GDM1 (cell line): ENCODE results near the gene TBC1D21.

ENCODE experiments used
- DNase-seq: peaks from one replicate; lab custom pipeline; 2025; lab: John Stamatoyannopoulos, UW

Gene TBC1D21

DNA sequence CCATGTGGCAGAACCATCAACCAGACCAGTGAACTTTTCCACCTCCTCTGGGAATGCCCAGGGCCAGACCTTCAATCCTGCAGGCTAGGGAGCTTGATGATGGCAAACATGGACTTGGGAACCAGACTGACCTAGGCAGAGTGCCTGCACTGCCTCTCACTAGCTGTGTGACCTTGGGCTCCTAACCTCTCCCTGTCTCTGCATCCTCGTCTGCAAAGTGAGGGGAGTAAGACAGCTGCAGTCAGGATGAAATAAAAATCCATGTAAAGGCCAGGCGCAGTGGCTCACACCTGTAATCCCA lies 35.4 kb downstream of the TBC1D21 start:
- no peak for DNase-seq

DNA sequence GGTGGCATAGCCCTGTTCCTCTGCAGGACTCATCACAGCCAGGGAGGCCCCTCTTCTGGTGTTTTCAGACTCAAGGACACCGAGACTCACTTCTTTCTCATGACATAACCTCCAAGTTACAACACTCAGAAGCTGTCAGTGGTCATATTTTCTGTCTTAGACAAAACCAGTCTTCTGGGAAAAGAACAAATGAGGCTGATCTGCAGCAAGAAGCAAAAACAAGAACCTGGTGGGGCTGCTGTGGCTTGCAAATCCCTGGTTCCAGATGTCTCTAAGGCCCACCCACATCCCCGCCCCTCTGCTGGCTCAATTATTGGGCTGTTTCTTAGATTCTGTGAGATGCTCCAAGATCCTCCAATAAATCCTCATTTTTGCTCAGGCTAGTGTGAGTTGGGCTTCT lies 36.3 kb downstream of the TBC1D21 start:
- no peak for DNase-seq

- no peak for DNase-seq
Measured at GRCh38 chr15:73910522-73911303, 37.3 kb downstream of the TBC1D21 start.

DNA sequence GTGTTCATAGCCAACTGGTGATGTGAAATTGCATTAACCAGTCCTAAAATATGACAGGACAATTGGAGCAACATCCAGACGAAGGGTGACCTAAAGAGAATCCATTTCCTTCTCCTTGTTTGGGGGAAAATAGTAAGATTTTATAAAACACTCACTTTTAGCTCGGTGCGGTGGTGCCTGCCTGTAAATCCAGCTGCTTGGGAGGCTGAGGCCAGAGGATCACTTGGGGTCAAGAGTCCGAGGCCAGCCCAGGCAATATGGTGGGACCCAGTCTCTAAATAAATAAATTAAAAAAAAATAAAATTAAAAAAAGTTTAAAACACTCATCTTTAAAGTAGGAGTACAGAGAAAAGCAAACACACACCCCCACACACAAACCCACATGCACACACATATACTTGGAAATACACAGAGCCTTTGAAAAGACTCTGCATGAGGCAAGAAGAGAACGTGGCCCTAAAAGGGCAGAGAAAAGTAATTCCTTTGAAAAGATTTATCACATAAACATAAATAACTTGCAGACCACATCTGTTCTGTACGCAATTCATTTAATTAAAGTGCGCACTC lies 38.7 kb downstream of the TBC1D21 start:
- no peak for DNase-seq

DNA sequence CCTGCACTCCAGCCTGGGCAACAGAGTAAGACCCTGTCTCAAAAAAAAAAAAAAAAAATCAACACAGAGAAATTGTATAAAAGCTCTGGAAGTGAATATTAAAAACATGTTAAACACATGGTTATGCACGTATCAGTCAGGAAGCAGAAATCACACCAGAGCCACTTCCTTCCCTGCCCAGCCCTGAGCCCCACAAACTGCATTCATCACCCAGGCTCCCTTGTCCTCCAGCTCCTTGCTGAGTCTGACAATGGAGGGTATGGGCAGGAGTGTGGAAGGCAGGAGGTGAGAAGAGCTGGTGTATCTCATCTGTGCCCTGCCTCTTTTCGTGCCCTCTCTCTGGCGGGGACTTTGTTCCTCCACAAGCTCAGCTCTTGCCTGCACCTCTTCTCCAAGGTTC lies 40.8 kb downstream of the TBC1D21 start:
- peak; percentile 62 for DNase-seq

DNA sequence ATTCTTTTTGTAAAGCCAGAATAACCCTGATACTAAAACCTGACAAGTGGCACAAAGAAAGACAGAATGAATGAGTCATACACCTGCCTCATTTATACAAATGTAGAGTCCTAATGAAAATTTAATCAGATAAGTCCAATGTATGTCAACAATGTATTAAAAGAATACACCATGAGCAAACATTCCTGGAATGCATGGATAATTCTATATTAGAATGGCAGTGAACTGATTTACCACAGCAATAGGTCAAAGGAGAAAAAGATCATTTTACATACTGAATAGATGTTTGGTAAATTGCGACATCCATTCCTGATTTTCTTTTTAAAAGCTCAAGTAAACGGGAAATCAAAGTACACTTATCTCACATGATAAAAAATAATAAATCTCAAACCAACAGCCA lies 41.7 kb downstream of the TBC1D21 start:
- DNase-seq: no peak

DNA sequence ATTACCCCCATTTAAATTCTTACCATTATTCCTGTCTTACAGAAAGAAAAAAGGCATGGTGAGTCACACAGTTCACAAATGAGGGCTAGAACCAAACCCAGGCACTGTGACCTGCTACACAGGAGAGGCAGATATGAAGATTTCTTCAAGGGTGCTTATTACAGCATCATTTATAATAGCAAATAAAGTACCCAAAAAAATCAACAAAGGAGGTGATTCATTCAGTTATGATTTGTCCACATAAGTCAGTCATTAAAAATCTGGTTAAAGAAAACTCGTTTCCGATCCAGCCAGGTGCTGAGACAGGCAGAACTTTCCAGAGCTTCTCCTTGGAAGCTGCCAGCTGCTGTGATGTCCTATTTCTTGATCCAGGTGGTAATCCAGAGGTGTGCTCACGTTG lies 45.4 kb downstream of the TBC1D21 start:
- DNase-seq: no peak

DNA sequence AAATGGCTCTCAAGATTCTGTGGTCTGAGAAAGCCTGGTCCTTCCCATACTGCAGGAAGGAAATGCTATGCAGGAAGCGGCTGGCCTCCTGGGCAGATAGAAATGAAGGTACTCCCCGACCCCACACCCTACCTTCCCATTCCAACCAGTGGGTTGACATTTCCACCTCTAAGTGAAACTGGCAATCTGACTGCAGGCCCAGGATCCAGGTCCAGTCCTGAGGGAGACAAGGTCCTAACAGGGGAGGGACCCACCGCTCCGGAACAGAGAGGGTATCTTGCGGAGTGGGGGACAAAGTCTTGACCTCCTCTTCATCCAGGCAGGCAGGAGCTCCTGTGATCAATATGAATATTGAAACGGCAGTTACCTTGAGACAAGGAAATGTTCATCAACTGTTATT lies 46.3 kb downstream of the TBC1D21 start:
- DNase-seq: no peak

- no peak for DNase-seq
Measured at GRCh38 chr15:73921254-73921925, 48.0 kb downstream of the TBC1D21 start.

- no peak for DNase-seq
Measured at GRCh38 chr15:73922186-73923151, 49.1 kb downstream of the TBC1D21 start.

- DNase-seq: no peak
Measured at GRCh38 chr15:73923156-73923487, 49.8 kb downstream of the TBC1D21 start.

GRCh38 chr15:73923488-73924164 lies 50.3 kb downstream of the TBC1D21 start:
- no peak for DNase-seq

GRCh38 chr15:73924171-73924921 lies 51.0 kb downstream of the TBC1D21 start:
- peak; percentile 19 for DNase-seq

DNA sequence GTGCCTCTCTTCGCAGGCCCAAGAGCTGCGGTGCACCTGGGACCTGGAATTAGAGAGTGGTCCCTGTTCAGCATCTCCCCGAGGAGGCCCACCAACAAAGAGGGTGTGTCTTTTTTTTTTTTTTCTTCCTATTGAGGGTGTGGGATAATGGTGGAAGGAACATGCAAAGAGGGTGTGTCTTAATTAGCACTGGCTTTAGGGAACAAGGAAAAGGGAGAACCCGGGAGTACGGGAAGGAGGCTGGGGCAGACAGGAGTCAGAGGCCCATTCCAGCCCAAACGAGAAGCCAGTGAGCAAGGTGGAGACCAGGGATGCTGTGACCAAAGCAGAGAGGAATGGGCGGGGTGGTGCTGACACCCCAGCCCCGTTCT lies 52.5 kb downstream of the TBC1D21 start:
- no peak for DNase-seq

DNA sequence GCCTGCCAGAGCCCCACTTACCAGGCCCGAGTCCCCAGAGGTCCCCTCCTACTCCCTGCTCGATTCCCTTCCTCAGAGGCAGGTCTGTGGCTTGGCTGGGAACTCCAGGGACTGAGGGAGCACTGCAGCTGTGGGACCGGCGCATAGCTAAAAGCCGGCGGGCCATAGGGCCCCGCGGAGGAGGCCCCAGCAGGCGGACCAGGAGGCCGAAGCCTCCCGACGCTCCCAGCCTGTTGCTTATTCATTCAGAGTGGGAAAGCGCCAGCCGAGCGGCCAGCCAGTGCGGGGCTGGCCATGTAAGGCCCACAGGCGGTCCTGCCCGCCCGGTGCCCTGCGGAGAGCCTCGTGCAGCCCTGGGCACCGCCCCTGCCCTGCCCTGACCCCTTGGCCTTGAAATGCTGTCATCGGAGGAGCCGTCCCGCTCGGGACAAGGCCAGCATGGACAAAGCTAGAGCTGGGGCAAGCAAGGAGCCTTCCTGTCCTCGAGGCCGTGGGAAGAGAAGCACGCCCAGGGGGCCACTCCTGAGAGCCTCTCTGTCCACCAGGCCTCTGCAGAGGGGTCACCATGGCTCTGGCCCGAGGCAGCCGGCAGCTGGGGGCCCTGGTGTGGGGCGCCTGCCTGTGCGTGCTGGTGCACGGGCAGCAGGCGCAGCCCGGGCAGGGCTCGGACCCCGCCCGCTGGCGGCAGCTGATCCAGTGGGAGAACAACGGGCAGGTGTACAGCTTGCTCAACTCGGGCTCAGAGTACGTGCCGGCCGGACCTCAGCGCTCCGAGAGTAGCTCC lies 53.0 kb downstream of the TBC1D21 start, which contains the start of gene LOXL1:
LOXL1 (plus strand) TSS at position 244 of the 784 bp plus-strand sequence; CDS start at position 566, 322 bp downstream.
- DNase-seq: no peak

DNA sequence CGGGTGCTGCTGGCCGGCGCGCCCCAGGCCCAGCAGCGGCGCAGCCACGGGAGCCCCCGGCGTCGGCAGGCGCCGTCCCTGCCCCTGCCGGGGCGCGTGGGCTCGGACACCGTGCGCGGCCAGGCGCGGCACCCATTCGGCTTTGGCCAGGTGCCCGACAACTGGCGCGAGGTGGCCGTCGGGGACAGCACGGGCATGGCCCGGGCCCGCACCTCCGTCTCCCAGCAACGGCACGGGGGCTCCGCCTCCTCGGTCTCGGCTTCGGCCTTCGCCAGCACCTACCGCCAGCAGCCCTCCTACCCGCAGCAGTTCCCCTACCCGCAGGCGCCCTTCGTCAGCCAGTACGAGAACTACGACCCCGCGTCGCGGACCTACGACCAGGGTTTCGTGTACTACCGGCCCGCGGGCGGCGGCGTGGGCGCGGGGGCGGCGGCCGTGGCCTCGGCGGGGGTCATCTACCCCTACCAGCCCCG lies 53.7 kb downstream of the TBC1D21 start:
- DNase-seq: no peak

DNA sequence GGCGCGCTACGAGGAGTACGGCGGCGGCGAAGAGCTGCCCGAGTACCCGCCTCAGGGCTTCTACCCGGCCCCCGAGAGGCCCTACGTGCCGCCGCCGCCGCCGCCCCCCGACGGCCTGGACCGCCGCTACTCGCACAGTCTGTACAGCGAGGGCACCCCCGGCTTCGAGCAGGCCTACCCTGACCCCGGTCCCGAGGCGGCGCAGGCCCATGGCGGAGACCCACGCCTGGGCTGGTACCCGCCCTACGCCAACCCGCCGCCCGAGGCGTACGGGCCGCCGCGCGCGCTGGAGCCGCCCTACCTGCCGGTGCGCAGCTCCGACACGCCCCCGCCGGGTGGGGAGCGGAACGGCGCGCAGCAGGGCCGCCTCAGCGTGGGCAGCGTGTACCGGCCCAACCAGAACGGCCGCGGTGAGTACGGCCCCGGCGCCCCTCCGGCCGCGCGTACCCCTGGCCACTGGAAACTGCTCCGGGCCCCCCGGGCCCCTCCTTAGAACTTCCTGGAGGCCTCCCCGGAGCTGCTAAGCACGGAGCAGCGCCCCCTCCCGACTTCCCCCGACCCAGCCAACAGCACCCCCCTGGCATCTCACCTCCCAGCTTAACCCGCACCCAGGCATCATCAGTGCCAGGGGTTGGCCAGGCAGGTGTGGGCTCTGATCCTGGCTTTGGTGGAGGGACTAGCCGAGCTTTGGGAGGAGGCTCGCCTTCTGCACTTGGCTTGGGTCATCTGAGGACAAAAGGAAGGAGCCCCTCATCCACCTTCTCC lies 54.3 kb downstream of the TBC1D21 start:
- peak; percentile 32 for DNase-seq

DNA sequence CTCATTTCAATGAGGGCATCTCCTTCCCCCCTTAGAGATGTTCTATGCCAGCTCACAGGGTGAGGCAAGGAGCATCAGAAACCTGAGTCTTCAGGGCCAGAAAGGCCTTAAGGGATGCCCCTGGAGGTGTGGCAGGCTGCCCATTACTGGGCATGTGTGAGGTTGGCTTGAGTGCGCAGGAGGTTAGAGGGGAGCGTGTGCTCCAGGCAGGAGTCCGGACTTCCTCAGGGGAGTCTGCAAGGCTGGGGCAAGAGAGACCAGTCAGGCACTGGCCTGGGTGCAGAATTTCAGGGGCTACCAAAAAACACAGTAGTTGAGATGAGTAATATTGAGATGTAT lies 54.8 kb downstream of the TBC1D21 start:
- DNase-seq: no peak

DNA sequence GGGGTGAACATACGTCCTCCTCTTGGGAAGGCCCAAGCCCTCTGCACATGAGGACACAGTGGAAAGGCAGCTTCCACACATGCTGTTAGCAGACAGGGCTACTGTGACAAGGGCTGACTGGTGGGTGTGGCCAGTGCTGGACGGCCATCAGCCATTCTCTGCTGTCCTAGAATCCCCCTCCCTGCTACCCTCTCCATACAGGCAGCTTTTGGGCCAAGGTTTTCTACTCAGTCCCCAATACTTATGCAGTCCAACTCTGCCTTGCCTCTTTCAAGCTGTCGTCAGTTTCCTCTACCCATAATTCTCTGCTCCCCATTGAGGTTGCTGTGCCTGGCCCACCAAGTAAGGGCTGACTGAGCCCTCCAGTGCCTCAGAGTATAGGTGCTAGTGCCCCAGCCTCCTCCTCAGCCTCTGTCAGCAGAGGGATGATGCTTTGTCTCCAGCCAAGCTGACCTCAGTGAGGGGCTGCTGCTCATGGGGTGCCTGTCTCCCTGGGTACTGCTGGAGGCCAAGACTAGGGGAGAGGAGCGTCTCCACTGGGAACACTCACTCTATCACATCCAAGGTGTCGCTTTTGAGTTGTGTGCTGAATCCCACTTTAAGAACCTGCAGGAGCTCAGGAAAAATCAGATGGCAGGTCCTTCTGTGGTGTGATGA lies 55.7 kb downstream of the TBC1D21 start:
- DNase-seq: no peak
